ENCODE data around the gene CBS.

DNA sequence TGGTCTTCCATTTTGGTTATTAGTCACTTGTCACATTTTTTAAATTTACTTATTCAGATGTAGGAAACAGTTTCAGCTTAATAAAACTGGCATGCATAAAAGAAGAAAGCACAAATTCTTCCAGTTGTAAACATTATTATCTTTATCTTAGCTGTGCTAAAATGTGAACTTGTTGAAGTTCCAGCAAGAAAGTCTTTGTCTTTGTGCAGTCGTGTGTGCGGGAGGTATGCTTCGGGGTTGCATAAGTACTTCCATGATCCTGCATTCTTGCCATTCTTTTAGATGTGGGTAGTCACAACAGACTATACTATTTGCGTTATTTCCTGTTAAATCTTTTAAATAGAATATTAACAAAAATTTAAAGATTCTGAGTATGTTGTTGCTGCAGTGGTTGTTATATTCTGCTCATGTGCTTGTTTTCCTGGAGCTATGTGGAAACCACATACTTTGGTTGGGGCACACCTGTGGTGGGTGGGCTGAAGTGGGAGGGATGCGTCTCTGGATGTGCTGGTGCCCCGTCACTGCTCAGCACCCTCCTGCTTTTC lies 49.9 kb downstream of the CBS start:
- TF ChIP-seq, protein P1, sequence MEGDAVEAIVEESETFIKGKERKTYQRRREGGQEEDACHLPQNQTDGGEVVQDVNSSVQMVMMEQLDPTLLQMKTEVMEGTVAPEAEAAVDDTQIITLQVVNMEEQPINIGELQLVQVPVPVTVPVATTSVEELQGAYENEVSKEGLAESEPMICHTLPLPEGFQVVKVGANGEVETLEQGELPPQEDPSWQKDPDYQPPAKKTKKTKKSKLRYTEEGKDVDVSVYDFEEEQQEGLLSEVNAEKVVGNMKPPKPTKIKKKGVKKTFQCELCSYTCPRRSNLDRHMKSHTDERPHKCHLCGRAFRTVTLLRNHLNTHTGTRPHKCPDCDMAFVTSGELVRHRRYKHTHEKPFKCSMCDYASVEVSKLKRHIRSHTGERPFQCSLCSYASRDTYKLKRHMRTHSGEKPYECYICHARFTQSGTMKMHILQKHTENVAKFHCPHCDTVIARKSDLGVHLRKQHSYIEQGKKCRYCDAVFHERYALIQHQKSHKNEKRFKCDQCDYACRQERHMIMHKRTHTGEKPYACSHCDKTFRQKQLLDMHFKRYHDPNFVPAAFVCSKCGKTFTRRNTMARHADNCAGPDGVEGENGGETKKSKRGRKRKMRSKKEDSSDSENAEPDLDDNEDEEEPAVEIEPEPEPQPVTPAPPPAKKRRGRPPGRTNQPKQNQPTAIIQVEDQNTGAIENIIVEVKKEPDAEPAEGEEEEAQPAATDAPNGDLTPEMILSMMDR (conservative IDR thresholded peaks at IDR 0.05; ENCODE audit: low read length) = no peak
- TF ChIP-seq EZH2phosphoT487 (IDR thresholded peaks at IDR 0.05; ENCODE audit: borderline replicate concordance) = no peak

All from Loucy (cell line).